Endothelial cell of umbilical vein (primary cell): ENCODE data around the gene UBE4B.

Experiments used
- EZH2 ChIP-seq: IDR thresholded peaks from 2 replicates; pipeline ENCODE4 v1.6.1; 2012; ENCODE audit warnings: borderline replicate concordance, low read depth, mild to moderate bottlenecking, moderate library complexity, low read length, inconsistent platforms; ENCODE audit not compliant: severe bottlenecking
- GATA2 ChIP-seq: IDR thresholded peaks from 2 replicates; pipeline ENCODE4 v1.7.0; 2011; ENCODE audit warnings: low read depth, mild to moderate bottlenecking, moderate library complexity, mixed read lengths, low read length; ENCODE audit not compliant: insufficient read length, insufficient read depth
- TF ChIP-seq, protein P1 (sequence below), 2 donors: IDR thresholded peaks; 1 replicate in 1 of 2; 2 replicates in 1 of 2; pipeline ENCODE4 v1.5.1; 2011; ENCODE audit warnings: low read length in 2 of 2, mild to moderate bottlenecking in 2 of 2, moderate library complexity in 2 of 2, control low read depth in 1 of 2, inconsistent platforms in 1 of 2, low read depth in 1 of 2; ENCODE audit not compliant: insufficient read depth in 1 of 2; ENCODE audit errors: extremely low read depth in 1 of 2

DNA sequence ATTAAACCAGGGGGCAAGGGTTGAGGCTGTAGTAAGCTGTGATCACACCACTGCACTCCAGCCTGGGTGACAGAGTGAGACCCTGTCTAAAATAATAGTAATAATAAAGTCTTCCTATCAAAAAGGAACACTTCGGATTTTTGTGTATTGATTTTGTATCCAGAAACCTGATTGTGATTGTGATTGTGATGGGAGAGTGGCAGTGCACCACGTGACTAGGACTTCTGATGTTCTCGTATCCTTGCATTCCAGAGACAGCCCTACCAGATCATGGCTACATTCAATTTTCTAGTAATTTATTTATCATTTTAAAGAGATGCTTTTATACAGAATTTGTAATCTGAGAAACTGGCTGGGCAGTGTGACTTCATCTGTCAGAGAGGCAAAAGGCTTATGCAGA, 175.1 kb downstream of the UBE4B start:
- TF ChIP-seq EZH2, result no peak
- TF ChIP-seq, protein P1, sequence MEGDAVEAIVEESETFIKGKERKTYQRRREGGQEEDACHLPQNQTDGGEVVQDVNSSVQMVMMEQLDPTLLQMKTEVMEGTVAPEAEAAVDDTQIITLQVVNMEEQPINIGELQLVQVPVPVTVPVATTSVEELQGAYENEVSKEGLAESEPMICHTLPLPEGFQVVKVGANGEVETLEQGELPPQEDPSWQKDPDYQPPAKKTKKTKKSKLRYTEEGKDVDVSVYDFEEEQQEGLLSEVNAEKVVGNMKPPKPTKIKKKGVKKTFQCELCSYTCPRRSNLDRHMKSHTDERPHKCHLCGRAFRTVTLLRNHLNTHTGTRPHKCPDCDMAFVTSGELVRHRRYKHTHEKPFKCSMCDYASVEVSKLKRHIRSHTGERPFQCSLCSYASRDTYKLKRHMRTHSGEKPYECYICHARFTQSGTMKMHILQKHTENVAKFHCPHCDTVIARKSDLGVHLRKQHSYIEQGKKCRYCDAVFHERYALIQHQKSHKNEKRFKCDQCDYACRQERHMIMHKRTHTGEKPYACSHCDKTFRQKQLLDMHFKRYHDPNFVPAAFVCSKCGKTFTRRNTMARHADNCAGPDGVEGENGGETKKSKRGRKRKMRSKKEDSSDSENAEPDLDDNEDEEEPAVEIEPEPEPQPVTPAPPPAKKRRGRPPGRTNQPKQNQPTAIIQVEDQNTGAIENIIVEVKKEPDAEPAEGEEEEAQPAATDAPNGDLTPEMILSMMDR (IDR thresholded peaks at IDR 0.05; ENCODE audit: extremely low read depth in 1 of 2, insufficient read depth in 1 of 2, low read depth in 1 of 2, low read length in 2 of 2), result no peak
- TF ChIP-seq GATA2, result no peak
